ENCODE results near the gene SDK2. TPM values are rescaled to one million over a fixed set of nuclear protein-coding genes. Genes with fewer than 3 reads are reported as not detected.

Gene SDK2
- total RNA-seq, 1 experiment from 2014 or later, result 0.67 TPM

- CTCF ChIA-PET, result interaction anchor here (0.6 kb wide), 1 partner anchor 739 kb away, joined by 4 read pairs; no protein-coding TSS in a partner anchor
These were observed 242.3 kb downstream of the SDK2 start for GRCh38 chr17:73401911-73402310.

GRCh38 chr17:73400915-73401545 lies 243.2 kb downstream of the SDK2 start:
- ChIA-PET POLR2A (ENCODE audit: low non-redundant PET) (no interaction called here), CTCF (no interaction called here)
- no peak for DNase-seq (ENCODE audit: low spot score)
- H3K36me3 ChIP-seq (ENCODE audit: insufficient read depth, low read length, poor library complexity, severe bottlenecking), result no peaks in the 10 kb centered on the region
- no peaks in the 10 kb centered on the region for H3K4me1 ChIP-seq (ENCODE audit: insufficient read depth, low read length, poor library complexity, severe bottlenecking)
- H3K9me3 ChIP-seq (ENCODE audit: low read depth, low read length, poor library complexity, severe bottlenecking), result no peaks in the 10 kb centered on the region
- H3K4me3 ChIP-seq (ENCODE audit: low read depth, low read length, poor library complexity, severe bottlenecking), result no peak overlapping the region
- intact Hi-C loops (cut with micrococcal nuclease; ENCODE audit: unreplicated experiment), result no loop called here
- no peak overlapping the region for H3K27ac ChIP-seq (ENCODE audit: low read depth, low read length, poor library complexity, severe bottlenecking)
- no peaks in the 10 kb centered on the region for H3K27me3 ChIP-seq (replicated peaks; ENCODE audit: insufficient read depth, low read depth, low read length, poor library complexity)
- no TSS peak for BruUV-seq (replicated peaks)
- TF ChIP-seq EZH2 (IDR thresholded peaks at IDR 0.05; ENCODE audit: borderline replicate concordance, low read depth, low read length, poor library complexity, severe bottlenecking), result no peak
- TF ChIP-seq CTCF (conservative IDR thresholded peaks at IDR 0.05; ENCODE audit: low read depth, low read length), result no peak

More at GRCh38 chr17:73401911-73402310, 242.3 kb downstream of the SDK2 start:
- intact Hi-C loops (cut with micrococcal nuclease; ENCODE audit: unreplicated experiment), result no loop called here
- Histone ChIP-seq H3K4me1 (ENCODE audit: insufficient read depth, low read length, poor library complexity, severe bottlenecking) (no peaks in the 10 kb centered on the region), H3K9me3 (ENCODE audit: low read depth, low read length, poor library complexity, severe bottlenecking) (no peaks in the 10 kb centered on the region), H3K27me3 (replicated peaks; ENCODE audit: insufficient read depth, low read depth, low read length, poor library complexity) (no peaks in the 10 kb centered on the region), H3K4me3 (ENCODE audit: low read depth, low read length, poor library complexity, severe bottlenecking) (no peak overlapping the region), H3K36me3 (ENCODE audit: insufficient read depth, low read length, poor library complexity, severe bottlenecking) (no peaks in the 10 kb centered on the region), H3K27ac (ENCODE audit: low read depth, low read length, poor library complexity, severe bottlenecking) (no peak overlapping the region)
- no peak for DNase-seq (ENCODE audit: low spot score)
- no TSS peak for BruUV-seq (replicated peaks)
- TF ChIP-seq CTCF (conservative IDR thresholded peaks at IDR 0.05; ENCODE audit: low read depth, low read length) (no peak), EZH2 (IDR thresholded peaks at IDR 0.05; ENCODE audit: borderline replicate concordance, low read depth, low read length, poor library complexity, severe bottlenecking) (no peak)
- POLR2A ChIA-PET (ENCODE audit: low non-redundant PET), result no interaction called here

- CTCF ChIA-PET, result no interaction called here
- DNase-seq (ENCODE audit: low spot score), result no peak
- H3K9me3 ChIP-seq (ENCODE audit: low read depth, low read length, poor library complexity, severe bottlenecking), result no peaks in the 10 kb centered on the region
- intact Hi-C loops (cut with micrococcal nuclease; ENCODE audit: unreplicated experiment), result no loop called here
- POLR2A ChIA-PET (ENCODE audit: low non-redundant PET), result no interaction called here
- H3K4me3 ChIP-seq (ENCODE audit: low read depth, low read length, poor library complexity, severe bottlenecking), result no peak overlapping the region
- BruUV-seq (replicated peaks), result no TSS peak
- no peak overlapping the region for H3K27ac ChIP-seq (ENCODE audit: low read depth, low read length, poor library complexity, severe bottlenecking)
- TF ChIP-seq CTCF (conservative IDR thresholded peaks at IDR 0.05; ENCODE audit: low read depth, low read length) (no peak), EZH2 (IDR thresholded peaks at IDR 0.05; ENCODE audit: borderline replicate concordance, low read depth, low read length, poor library complexity, severe bottlenecking) (no peak)
- no peaks in the 10 kb centered on the region for H3K27me3 ChIP-seq (replicated peaks; ENCODE audit: insufficient read depth, low read depth, low read length, poor library complexity)
- no peaks in the 10 kb centered on the region for H3K4me1 ChIP-seq (ENCODE audit: insufficient read depth, low read length, poor library complexity, severe bottlenecking)
- H3K36me3 ChIP-seq (ENCODE audit: insufficient read depth, low read length, poor library complexity, severe bottlenecking), result no peaks in the 10 kb centered on the region
These were observed 245.2 kb downstream of the SDK2 start for GRCh38 chr17:73399056-73399455.
